Stimulated activated CD4-positive, alpha-beta T cell treated with anti-CD3 and anti-CD28 coated beads, TNF-alpha, amount 100 ng/mL, for 24 hours (primary cell): ENCODE results near the gene IRGC.

Experiments
- DNase-seq, 3 experiments: peaks; one replicate each; pipeline ENCODE4 v3.0.0-alpha.2; 2020; ENCODE audit warnings: low read depth in 3 of 3

Gene IRGC

GRCh38 chr19:43691755-43692154, 24.1 kb upstream of the IRGC start:
- no peak for DNase-seq

- DNase-seq = no peak
Observed at GRCh38 chr19:43692385-43692784, 23.5 kb upstream of the IRGC start.

GRCh38 chr19:43692877-43693276, 23.0 kb upstream of the IRGC start:
- DNase-seq = no peak

GRCh38 chr19:43694553-43694952, 21.3 kb upstream of the IRGC start:
- DNase-seq = no peak

- DNase-seq = no peak
Observed at GRCh38 chr19:43695985-43696704, 19.7 kb upstream of the IRGC start.

- no peak for DNase-seq
Observed at GRCh38 chr19:43697295-43697694, 18.6 kb upstream of the IRGC start.

- no peak for DNase-seq
Observed at GRCh38 chr19:43699506-43700394, 16.1 kb upstream of the IRGC start.

GRCh38 chr19:43700395-43701000, 15.4 kb upstream of the IRGC start:
- DNase-seq = peak in 1 of 3 experiments; percentile 10

GRCh38 chr19:43704002-43704705, 11.7 kb upstream of the IRGC start:
- no peak for DNase-seq

- no peak for DNase-seq
Observed at GRCh38 chr19:43705729-43706128, 10.1 kb upstream of the IRGC start.

GRCh38 chr19:43707158-43707712, 8.6 kb upstream of the IRGC start:
- no peak for DNase-seq

- DNase-seq = no peak
Observed at GRCh38 chr19:43708716-43709115, 7.2 kb upstream of the IRGC start.

GRCh38 chr19:43711751-43712355, 4.0 kb upstream of the IRGC start:
- no peak for DNase-seq

GRCh38 chr19:43713208-43713607, 2.7 kb upstream of the IRGC start:
- DNase-seq = no peak

GRCh38 chr19:43718627-43719377, 2.9 kb downstream of the IRGC start:
- DNase-seq = no peak

- DNase-seq = no peak
Observed at GRCh38 chr19:43719378-43719868, 3.5 kb downstream of the IRGC start.

GRCh38 chr19:43719918-43720317, 4.0 kb downstream of the IRGC start:
- no peak for DNase-seq

GRCh38 chr19:43720936-43721335, 5.1 kb downstream of the IRGC start:
- DNase-seq = no peak

GRCh38 chr19:43721469-43722048, 5.7 kb downstream of the IRGC start:
- DNase-seq = no peak

- DNase-seq = no peak
Observed at GRCh38 chr19:43723588-43723987, 7.7 kb downstream of the IRGC start.
